BLaER1 treated with 17β-estradiol and CSF1 and Interleukin-3, amounts not matched to agents 10 nM and 100 nM (cell line): ENCODE data around the gene ACBD6.

ENCODE experiments used
- H3K27ac ChIP-seq, 11 experiments: shearing (Covaris generic); formaldehyde crosslinking; 2 replicates each; pipeline ENCODE4 v1.8.1; 2022
- H3K27me3 ChIP-seq, 11 experiments: shearing (Covaris generic); formaldehyde crosslinking; 2 replicates each; pipeline ENCODE4 v1.8.1; 2022
- H3K36me3 ChIP-seq, 11 experiments: shearing (Covaris generic); formaldehyde crosslinking; 2 replicates each; pipeline ENCODE4 v1.8.1; 2022
- H3K4me1 ChIP-seq, 10 experiments: shearing (Covaris generic); formaldehyde crosslinking; 2 replicates each; pipeline ENCODE4 v1.8.1; 2022
- H3K4me2 ChIP-seq, 11 experiments: shearing (Covaris generic); formaldehyde crosslinking; 2 replicates each; pipeline ENCODE4 v1.8.1; 2022
- H3K4me3 ChIP-seq, 10 experiments: shearing (Covaris generic); formaldehyde crosslinking; 2 replicates each; pipeline ENCODE4 v1.8.1; 2022
- H3K9ac ChIP-seq, 11 experiments: shearing (Covaris generic); formaldehyde crosslinking; 2 replicates each; pipeline ENCODE4 v1.8.1; 2022
- H3K9me3 ChIP-seq, 11 experiments: shearing (Covaris generic); formaldehyde crosslinking; replicated peaks in 1 of 11; 2 replicates each; pipeline ENCODE4 v1.8.1; 2022
- H4K20me1 ChIP-seq, 11 experiments: shearing (Covaris generic); formaldehyde crosslinking; 2 replicates each; pipeline ENCODE4 v1.8.1; 2022
- Cebpa-rat ChIP-seq, 11 experiments: shearing (Covaris generic); IDR thresholded peaks; 2 replicates each; pipeline ENCODE4 v1.8.1; 2022

ACBD6 gene

DNA sequence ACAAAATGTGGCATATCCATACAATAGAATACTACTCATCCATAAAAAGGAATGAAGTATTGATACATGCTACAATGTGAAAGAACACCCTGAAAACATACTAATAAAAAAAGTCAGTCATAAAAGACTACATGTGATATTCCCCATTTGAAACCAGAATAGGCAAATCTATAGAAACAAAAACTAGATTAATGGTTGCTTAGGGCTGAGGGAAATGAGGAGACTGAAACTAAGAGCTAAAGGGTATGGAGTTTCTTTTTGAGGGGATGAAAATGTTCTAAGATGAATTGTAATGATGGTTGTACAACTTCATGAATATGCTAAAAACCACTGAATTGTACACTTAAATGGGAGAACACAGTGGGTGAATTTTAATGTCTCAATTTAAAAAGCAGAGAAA, 50.9 kb downstream of the ACBD6 start:
- Histone ChIP-seq H3K27me3 (no peaks in the 10 kb centered on the region), H3K9ac (no peak overlapping the region), H3K9me3 (peaks cover 16 to 46% (median 33%) of the 10 kb centered on the region in 11 experiments), H3K4me3 (no peak overlapping the region), H3K36me3 (peaks cover 16 to 45% (median 32%) of the 10 kb centered on the region in 11 experiments), H3K27ac (no peak overlapping the region), H3K4me1 (no peaks in the 10 kb centered on the region), H4K20me1 (peaks cover 0 to 4% (median 0%) of the 10 kb centered on the region in 11 experiments; a peak in 3 of 22 replicates), H3K4me2 (no peak overlapping the region)
- TF ChIP-seq Cebpa-rat (IDR thresholded peaks at IDR 0.05), result no peak

DNA sequence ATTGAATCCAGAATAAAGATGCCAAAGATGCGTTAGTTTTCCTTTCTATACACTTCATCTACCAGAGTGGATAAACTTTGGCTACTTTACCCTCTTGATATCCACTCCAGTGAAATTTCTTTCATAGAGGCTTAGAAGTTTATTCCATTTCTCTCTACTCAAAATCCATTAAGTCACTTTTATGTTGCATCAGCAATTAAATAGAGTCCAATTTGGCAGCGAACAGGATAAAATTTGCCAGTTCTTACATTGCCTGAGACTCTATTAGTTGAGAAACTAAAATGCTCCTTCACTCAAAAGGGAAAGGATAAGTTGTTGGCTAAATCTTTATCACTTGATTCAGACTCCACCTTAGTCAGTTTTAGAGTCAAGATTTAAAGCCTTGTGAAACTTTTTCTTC, 57.9 kb downstream of the ACBD6 start:
- no peaks in the 10 kb centered on the region for H3K27me3 ChIP-seq
- no peaks in the 10 kb centered on the region for H3K4me1 ChIP-seq
- no peak overlapping the region for H3K4me2 ChIP-seq
- no peak overlapping the region for H3K27ac ChIP-seq
- H3K9ac ChIP-seq, result no peak overlapping the region
- no peak for TF ChIP-seq Cebpa-rat (IDR thresholded peaks at IDR 0.05)
- H3K4me3 ChIP-seq, result no peak overlapping the region
- H3K9me3 ChIP-seq, result peaks cover 34 to 46% (median 39%) of the 10 kb centered on the region in 11 experiments
- H3K36me3 ChIP-seq, result peaks cover 0 to 43% (median 15%) of the 10 kb centered on the region in 11 experiments; a peak in 17 of 22 replicates
- H4K20me1 ChIP-seq, result peaks cover 0 to 4% (median 0%) of the 10 kb centered on the region in 11 experiments; a peak in 1 of 22 replicates

DNA sequence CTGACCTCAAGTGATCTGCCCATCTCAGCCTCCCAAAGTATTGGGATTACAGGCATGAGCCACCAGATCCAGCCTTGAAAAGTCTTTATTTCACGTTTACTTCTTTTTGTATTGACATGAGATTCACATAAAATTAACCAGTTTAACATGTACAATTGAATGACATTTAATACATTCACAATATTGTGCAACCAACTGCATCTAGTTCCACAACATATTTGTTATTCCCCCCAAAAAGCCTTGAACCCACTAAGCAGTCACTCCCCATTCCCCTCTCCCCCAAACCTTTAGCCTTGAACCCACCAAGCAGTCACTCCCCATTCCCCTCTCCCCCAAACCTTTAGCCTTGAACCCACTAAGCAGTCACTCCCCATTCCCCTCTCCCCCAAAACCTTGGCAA, 62.0 kb downstream of the ACBD6 start:
- no peaks in the 10 kb centered on the region for H3K27me3 ChIP-seq
- peaks cover 0 to 4% (median 0%) of the 10 kb centered on the region in 11 experiments; a peak in 1 of 22 replicates for H4K20me1 ChIP-seq
- H3K4me2 ChIP-seq, result no peak overlapping the region
- H3K9ac ChIP-seq, result no peak overlapping the region
- no peak overlapping the region for H3K4me3 ChIP-seq
- H3K4me1 ChIP-seq, result no peaks in the 10 kb centered on the region
- peaks cover 44 to 78% (median 67%) of the 10 kb centered on the region in 11 experiments for H3K9me3 ChIP-seq
- H3K36me3 ChIP-seq, result peaks cover 14 to 77% (median 50%) of the 10 kb centered on the region in 11 experiments
- no peak for TF ChIP-seq Cebpa-rat (IDR thresholded peaks at IDR 0.05)
- H3K27ac ChIP-seq, result no peak overlapping the region

DNA sequence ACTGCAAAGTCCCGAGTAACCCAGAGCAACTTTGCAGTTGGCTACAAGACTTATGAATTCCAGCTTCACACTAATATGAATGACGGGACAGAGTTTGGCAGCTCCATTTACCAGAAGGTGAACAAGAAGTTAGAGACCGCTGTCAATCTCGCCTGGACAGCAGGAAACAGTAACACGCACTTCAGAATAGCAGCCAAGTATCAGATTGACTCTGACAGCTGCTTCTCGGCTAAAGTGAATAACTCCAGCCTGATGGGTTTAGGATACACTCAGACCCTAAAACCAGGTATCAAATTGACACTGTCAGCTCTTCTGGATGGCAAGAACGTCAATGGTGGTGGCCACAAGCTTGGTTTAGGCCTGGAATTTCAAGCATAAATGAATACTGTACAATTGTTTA, 66.8 kb downstream of the ACBD6 start:
- Histone ChIP-seq H3K9ac (no peak overlapping the region), H3K9me3 (peaks cover 28 to 65% (median 50%) of the 10 kb centered on the region in 11 experiments; a peak in 21 of 22 replicates), H3K36me3 (peaks cover 24 to 70% (median 48%) of the 10 kb centered on the region in 11 experiments), H3K4me2 (no peak overlapping the region), H3K4me1 (no peaks in the 10 kb centered on the region), H3K27ac (no peak overlapping the region), H3K4me3 (no peak overlapping the region), H4K20me1 (peaks cover 0 to 4% (median 0%) of the 10 kb centered on the region in 11 experiments; a peak in 1 of 22 replicates), H3K27me3 (no peaks in the 10 kb centered on the region)
- no peak for TF ChIP-seq Cebpa-rat (IDR thresholded peaks at IDR 0.05)

DNA sequence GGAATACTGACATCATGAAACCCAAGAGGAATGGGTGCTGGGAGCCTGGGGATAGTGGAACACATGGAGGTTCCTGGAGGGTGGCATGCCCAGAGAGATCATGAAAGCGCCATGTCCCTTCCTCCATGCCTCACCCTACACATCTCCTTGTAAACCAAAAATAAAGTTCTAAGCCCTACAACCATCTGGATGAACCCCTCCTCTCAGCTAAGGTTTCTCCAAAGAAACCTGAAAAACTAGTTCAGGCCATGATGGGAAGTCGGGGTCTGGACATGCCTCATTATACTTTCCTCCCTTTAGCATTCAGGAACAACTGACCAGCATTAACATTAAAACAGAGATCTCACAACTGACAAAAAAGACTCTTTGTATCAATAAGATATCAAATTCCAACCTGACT, 68.5 kb downstream of the ACBD6 start:
- H4K20me1 ChIP-seq, result peaks cover 0 to 4% (median 0%) of the 10 kb centered on the region in 11 experiments; a peak in 1 of 22 replicates
- peaks cover 0 to 6% (median 1%) of the 10 kb centered on the region in 10 experiments; a peak in 7 of 20 replicates for H3K4me1 ChIP-seq
- H3K4me3 ChIP-seq, result no peak overlapping the region
- H3K27me3 ChIP-seq, result no peaks in the 10 kb centered on the region
- H3K27ac ChIP-seq, result no peak overlapping the region
- peaks cover 33 to 70% (median 47%) of the 10 kb centered on the region in 11 experiments for H3K36me3 ChIP-seq
- no peak for TF ChIP-seq Cebpa-rat (IDR thresholded peaks at IDR 0.05)
- H3K9me3 ChIP-seq, result peaks cover 27 to 51% (median 33%) of the 10 kb centered on the region in 11 experiments; a peak in 21 of 22 replicates
- H3K4me2 ChIP-seq, result no peak overlapping the region
- no peak overlapping the region for H3K9ac ChIP-seq

DNA sequence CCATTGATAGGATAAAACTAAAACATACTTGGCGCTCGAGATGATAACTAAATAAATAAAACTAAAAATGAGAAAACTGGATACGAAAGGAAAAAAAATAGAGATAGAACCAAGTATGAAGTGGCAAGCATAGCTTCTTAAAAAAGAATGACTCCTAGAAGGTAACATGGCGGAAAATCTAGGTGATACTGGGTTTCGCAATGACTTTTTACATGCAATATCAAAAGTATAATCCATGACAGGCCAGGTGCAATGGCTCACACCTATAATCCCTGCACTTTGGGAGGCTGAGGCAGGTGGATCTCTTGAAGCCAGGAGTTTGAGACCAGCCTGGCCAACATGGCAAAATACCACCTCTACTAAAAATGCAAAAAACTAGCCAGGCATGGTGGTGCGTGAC, 70.7 kb downstream of the ACBD6 start:
- Histone ChIP-seq H3K27me3 (no peaks in the 10 kb centered on the region), H3K27ac (no peak overlapping the region), H3K36me3 (peaks cover 23 to 58% (median 33%) of the 10 kb centered on the region in 11 experiments; a peak in 21 of 22 replicates), H3K9ac (no peak overlapping the region), H4K20me1 (no peaks in the 10 kb centered on the region), H3K4me2 (no peak overlapping the region), H3K4me3 (no peak overlapping the region), H3K9me3 (peaks cover 11 to 35% (median 22%) of the 10 kb centered on the region in 11 experiments; a peak in 20 of 22 replicates), H3K4me1 (peaks cover 0 to 12% (median 3%) of the 10 kb centered on the region in 10 experiments; a peak in 7 of 20 replicates)
- peak in 2 of 11 experiments; percentile 14 to 36; a peak in 2 of 22 replicates for TF ChIP-seq Cebpa-rat (IDR thresholded peaks at IDR 0.05)

DNA sequence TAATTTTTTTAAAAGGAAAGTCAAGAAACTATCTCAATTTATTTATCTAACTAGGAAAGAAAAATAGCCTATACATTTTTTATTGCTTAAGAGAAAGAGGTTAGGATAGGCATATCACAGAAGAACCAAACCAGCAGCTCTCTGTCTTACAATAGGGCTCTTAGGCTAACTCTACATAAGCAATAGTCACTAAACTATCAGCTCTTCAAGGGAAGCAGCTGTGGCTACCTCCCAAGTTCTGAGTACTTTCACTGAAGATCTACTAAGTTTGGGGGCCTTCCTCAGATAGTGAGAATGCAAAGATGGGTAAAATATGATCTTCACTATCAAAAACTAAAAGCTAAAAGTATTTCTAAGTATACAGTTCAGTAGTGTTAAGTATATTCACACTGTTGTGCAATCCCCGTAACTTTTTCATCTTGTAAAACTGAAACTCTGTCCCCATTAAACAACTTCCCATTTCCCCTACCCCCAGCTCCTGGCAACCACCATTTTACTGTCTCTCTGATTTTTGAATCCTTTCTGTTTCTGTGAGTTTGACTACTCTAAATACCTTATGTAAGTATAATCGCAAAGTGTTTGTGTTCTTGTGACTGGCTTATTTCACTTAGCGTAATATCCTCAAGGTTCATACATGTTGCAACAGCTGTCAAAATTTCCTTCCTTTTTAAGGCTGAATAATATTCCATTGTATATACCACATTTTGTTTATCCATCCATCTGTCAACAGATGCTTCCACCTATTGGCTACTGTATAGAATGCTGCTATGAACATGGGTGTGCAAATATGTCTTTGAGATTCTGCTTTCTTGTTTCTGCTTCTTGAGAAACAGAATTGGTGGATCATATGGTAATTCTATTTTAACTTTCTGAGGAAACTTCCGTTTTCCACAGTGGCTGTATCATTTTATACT, 73.3 kb downstream of the ACBD6 start:
- no peak overlapping the region for H3K4me3 ChIP-seq
- H3K4me2 ChIP-seq, result peak overlapping the region in 4 of 11 experiments; percentile 23 to 56 (median 30); a peak in 4 of 22 replicates
- peaks cover 5 to 24% (median 13%) of the 10 kb centered on the region in 11 experiments; a peak in 18 of 22 replicates for H3K9me3 ChIP-seq
- peaks cover 0 to 11% (median 0%) of the 10 kb centered on the region in 11 experiments; a peak in 5 of 22 replicates for H4K20me1 ChIP-seq
- peaks cover 12 to 23% (median 18%) of the 10 kb centered on the region in 10 experiments for H3K4me1 ChIP-seq
- no peak overlapping the region for H3K9ac ChIP-seq
- peaks cover 13 to 36% (median 21%) of the 10 kb centered on the region in 11 experiments; a peak in 16 of 22 replicates for H3K36me3 ChIP-seq
- TF ChIP-seq Cebpa-rat (IDR thresholded peaks at IDR 0.05), result peak in 3 of 11 experiments; percentile 45 to 65 (median 63); a peak in 4 of 22 replicates
- no peaks in the 10 kb centered on the region for H3K27me3 ChIP-seq
- H3K27ac ChIP-seq, result peak overlapping the region in 5 of 11 experiments; percentile 36 to 49 (median 39); a peak in 6 of 22 replicates

DNA sequence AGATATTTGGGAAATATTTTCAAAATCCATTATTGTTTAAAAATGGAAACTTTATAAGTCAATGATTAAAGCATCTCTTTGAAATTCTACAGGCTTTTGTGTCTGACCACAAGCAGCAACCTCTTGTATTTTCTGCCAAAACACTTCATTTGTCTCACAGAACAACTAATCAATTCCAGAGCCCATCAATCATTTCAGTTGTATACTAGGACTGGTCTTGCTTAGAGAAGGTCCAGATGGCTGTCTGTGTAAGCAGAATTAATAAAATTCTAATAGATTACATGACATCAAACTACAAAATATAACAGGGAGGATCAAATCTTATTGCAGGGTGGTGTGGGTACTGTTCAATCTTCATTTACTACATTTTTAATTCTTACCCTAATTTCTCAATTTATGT, 76.4 kb downstream of the ACBD6 start:
- no peak for TF ChIP-seq Cebpa-rat (IDR thresholded peaks at IDR 0.05)
- no peak overlapping the region for H3K9ac ChIP-seq
- peaks cover 17 to 29% (median 22%) of the 10 kb centered on the region in 11 experiments for H3K9me3 ChIP-seq
- H3K4me3 ChIP-seq, result no peak overlapping the region
- no peak overlapping the region for H3K4me2 ChIP-seq
- no peaks in the 10 kb centered on the region for H3K27me3 ChIP-seq
- no peak overlapping the region for H3K27ac ChIP-seq
- H4K20me1 ChIP-seq, result peaks cover 0 to 11% (median 0%) of the 10 kb centered on the region in 11 experiments; a peak in 5 of 22 replicates
- H3K4me1 ChIP-seq, result peaks cover 12 to 23% (median 18%) of the 10 kb centered on the region in 10 experiments
- H3K36me3 ChIP-seq, result peaks cover 22 to 50% (median 37%) of the 10 kb centered on the region in 11 experiments
